Fibroblast of villous mesenchyme (primary cell): Measurements from ENCODE around the gene C1QL4. TPM values are rescaled to one million over a fixed set of nuclear protein-coding genes. Genes with fewer than 3 reads are reported as not detected.

Experiments used
- DNase-seq: peaks from one replicate; pipeline ENCODE4 v3.0.0-alpha.2; 2010; ENCODE audit warnings: low read depth
- H3K4me3 ChIP-seq: 2 replicates; pipeline ENCODE4 v1.5.1; 2011; ENCODE audit warnings: low read depth, mild to moderate bottlenecking, low read length
- CTCF ChIP-seq: IDR thresholded peaks from 2 replicates; pipeline ENCODE4 v1.5.1; 2012; ENCODE audit warnings: low read depth, mild to moderate bottlenecking, low read length; ENCODE audit not compliant: insufficient read depth
- total RNA-seq: library from RNA; depleted of rRNA; stranded (reverse); fragments of >200 nt; gene quantifications from 2 replicates; pipeline ENCODE4 v1.2.3, GENCODE V29; 2012

C1QL4 gene
- total RNA-seq, 1 donor: not detected

- no peak for DNase-seq
- no peak overlapping the region for H3K4me3 ChIP-seq
- no peak for TF ChIP-seq CTCF
Observed at GRCh38 chr12:49344486-49345050, 7.6 kb upstream of the C1QL4 start.

DNA sequence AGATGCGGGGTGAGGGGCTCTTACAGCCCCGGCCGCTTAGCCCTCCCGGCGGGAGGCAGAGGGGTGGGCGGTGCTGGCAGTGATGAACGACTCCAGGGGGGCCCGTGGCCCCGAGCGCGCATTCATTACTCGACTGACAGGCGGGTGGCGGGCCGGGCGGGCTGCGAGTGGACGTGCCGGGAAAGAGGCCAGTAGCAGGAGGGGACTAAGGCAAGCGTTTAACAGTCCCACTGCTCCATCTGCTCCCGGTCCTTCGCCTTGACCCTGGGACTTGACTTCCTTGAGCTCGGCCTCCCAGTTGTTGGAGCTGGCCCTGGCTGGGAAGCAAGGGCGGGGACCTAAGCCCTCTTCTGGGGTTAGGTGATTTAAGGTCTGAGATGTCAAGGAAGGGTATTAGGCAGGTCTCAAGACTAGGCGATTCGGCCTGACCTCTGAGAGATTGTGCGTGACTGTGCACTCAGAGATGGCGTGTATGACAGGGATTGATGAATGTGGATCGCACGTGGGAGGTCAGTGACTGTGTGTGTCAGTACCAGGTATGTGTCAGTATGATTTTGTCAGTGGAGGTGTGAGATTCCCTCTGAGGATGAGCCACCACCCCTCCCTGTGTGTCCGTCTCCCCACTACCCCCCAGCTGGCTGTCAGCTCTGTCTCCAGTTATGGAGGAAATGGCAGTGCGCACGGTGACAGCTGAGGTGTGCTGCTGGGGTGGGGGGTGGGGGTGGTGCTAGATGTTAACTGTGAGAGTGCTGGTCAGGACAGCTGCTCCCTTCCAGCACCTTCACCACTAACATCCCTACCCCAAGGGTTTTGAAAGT, 6.1 kb upstream of the C1QL4 start:
- H3K4me3 ChIP-seq: peak overlapping the region; percentile 56
- no peak for DNase-seq
- TF ChIP-seq CTCF: no peak

DNA sequence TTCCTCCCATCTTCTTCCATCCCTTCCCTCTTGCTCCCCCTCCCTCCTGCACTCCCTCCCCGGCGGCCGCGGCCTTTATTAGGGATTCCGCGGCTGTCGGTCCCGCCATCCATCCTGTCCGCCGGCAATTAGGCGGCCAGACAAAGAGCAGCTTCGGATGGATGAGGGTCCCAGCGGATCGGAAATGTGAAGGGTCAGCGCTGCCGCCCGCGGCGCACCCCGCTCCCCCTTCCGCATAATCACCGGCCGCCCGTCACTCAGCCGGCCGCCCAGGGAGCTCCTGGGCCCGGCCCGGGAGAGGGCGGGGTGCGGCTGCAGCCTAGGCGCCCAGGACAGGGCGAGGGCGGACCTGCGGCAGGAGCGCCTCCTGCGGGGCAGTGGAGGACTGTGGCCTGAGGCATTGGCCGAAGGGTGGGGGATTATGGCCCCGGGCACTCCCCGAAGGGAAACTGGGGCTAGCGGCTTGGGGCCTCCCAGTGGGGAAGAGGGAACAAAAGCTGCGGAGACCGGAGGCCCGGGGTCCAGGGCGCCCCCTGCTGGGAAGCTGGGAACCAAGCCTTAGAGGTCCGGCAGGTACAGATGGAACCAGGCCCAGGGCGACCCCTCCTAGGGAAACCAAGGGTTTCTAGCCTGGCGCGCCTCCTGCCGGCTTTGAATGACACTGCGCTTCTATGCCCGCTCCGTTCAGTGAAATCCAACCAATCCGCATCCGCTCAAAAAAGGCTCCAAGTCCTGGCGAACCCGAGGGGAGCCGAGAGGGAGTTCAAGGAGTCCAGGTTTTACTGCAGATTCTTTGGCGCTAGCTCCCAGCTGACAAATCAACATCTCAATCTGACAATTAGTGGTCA, 5.3 kb upstream of the C1QL4 start:
- TF ChIP-seq CTCF: peak; percentile 69
- peak overlapping the region; percentile 56 for H3K4me3 ChIP-seq
- DNase-seq: peak; percentile 79

GRCh38 chr12:49341777-49342065, 4.7 kb upstream of the C1QL4 start:
- peak overlapping the region; percentile 56 for H3K4me3 ChIP-seq
- no peak for TF ChIP-seq CTCF
- DNase-seq: no peak

DNA sequence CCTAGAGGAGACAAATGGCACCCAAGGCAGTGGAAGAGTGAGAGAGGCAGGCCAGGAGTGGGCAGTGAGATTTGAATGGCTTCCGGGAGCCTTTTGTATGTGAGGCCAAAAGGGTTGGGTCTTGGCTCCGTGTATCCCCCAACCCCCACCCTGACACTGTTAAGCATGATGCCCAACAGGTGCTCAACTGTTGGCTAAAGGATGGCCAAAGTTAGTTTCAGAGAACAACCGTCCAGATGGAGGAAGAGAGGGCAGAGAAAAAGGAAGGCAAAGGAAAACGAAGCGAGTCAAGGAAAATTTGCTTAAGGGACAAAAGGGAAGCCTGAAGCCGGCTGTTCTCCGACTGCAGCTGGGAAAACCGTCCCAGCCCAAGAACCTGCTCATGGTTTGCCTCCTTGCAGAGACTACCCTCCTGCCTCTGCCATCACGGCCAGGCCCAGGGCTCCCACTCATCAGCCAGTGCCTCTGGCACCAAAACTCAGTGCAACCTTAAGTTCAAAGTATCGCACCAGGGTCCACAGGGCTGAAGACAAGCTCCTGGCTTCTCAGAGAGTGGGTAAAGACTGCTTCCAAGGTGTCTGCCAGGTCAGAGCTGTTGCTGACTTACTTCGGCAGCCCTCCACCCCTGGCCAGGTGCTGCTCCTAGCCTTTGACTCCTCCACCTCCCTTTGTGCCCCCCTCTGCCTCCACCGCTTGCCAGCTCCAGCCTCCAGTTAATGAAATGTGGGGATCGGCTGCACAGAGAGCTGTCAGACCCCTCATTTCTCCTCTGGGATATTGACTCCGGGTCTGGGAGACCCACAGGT, 4.2 kb upstream of the C1QL4 start:
- TF ChIP-seq CTCF: no peak
- no peak for DNase-seq
- no peak overlapping the region for H3K4me3 ChIP-seq

- DNase-seq: no peak
- no peak overlapping the region for H3K4me3 ChIP-seq
- no peak for TF ChIP-seq CTCF
Observed at GRCh38 chr12:49340095-49340870, 3.3 kb upstream of the C1QL4 start.
